ENCODE measurements around the gene ADAMTSL4.

ADAMTSL4 gene

DNA sequence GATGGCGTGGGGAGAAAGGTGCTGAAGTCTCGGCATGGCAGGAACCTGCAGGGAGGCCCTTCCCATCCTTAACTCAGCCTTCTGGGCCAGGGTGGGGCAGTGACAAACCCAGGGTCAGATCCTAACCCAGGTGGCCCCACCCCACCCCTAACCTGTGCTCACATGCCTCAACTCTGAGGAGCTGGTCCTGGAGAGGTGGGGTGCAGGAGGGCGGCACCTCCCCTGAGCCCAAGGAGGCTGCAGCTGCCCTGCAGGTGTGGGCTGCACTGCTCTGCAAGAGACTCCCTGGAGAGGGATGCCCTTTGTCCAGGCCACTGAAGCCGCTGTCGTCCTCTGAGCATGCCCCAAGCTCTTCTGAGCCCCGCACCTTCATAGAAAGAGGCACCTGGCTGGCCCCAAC, 15.2 kb upstream of the ADAMTSL4 start:
- no peak for DNase-seq (ENCODE audit: low read depth in 2 of 2)

DNA sequence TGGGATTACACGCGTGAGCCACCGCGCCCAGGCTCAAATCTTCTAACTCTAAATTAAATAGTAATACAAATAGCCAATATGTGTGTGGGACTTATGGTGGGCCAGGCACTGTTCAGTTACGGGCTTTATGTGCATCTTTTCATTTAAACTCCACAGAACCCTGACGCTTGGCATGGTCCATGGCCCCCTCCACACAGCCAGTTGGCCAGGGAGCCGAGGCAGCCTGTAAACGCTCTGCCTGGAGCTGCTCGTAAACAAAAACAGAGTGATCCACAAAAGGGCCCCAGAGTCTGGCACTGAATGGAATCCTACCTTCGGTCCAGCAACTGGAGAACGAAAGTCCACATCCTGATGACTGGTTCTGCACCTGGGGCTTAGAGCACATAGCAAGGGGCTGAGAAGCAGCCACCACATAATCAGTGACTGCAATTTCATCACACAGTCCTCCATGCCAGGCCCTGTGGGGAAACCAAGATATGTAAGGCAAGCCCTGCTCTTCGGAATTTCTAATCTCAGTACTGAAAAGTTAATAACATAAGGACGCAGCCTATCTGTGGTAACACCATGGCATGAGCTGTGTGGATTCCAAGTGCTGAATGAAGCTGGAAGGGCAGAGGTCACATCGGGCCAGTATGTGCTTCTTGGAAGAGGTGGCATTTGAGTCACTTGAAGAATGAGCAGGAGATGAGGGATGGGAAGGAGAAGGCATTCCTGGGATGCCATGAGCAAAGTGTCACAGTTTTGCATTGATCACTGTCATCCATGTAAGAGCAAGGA, 13.5 kb upstream of the ADAMTSL4 start:
- DNase-seq (ENCODE audit: low read depth in 2 of 2), result no peak

DNA sequence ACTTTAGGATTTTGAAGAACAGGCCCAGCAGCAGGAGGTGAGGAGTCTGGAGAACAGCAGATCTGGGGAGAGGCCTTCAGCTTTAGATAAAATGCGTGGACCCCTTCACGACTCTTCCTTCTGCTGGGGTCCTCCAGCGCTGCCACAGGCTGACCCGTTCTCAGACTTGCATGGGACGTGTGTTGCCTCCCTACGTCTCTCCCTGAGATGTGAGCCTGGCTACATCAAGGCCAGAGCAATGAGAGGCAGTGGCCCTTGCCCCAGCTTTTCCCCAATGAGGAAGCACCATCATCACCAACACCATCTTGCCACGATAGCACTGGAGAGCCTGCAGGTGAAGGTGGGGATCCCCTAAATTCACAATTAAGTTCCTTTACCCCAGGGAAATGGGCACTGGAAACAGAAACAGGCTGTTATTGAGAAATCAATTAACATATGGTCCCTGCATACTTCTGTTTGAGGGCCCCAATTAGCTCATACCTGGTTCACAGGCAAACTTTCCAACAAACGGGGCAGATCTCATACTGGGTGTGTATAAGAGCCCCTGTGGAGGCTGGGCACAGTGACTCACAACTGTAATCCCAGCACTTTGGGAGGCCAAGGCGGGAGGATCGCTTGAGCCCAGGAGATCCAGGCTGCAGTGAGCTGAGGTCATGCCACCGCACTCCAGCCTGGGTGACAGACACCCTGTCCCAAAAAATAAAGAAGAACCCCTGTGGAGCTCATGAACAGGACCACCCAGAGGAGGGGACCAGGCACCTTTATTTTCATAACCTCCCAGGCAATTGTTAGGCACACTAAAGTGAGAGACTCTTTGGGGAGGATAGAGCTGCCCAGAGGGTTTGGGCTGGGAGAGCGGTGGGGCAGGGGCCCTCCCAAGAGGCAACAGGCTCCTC, 12.1 kb upstream of the ADAMTSL4 start:
- DNase-seq (ENCODE audit: low read depth in 2 of 2), result no peak

DNA sequence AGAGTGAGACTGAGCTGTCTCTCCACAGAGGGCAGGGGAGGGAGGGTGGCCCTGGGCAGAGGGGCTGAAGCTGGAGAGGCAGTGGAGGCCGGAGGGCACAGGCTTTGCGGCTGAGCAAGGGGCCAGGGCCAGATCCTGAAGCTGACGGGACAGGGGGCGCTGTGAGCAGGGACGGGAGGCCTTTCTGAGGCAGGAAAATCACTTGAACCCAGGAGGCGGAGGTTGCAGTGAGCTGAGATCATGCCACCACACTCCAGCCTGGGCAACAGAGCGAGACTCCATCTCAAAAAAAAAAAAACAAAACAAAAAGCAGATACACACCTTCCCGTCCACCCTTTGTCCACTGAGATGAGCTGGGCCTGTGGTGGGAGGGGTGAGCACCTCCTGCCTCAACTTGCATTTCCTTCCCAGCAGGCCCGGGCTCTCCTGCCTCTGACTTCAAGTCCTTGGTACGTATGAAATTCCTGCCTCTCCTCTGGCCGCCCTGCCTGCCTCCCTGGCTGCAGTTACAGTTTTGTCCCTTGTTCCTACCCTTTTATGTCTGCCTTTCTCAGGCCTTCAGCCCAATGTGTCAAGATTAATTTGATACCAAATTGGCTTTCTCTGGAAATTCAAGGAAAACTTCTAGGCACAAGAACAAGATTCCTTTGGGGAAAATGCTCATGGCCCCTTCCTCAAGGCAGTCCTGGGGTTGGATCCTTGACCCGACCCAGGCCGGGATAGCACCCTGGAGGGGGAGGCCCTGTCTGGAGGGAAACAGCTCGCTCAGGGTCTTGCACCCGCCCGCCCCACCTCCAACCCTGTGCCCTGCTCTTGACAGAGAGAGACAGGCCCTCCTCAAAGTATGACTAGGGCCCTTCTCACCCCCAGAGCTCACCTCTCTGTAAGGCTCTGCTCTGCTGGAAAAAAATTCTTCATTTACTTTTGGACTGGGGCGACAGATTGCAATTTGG, 11.2 kb upstream of the ADAMTSL4 start:
- DNase-seq (ENCODE audit: low read depth in 2 of 2), result peak; percentile 51 to 52

DNA sequence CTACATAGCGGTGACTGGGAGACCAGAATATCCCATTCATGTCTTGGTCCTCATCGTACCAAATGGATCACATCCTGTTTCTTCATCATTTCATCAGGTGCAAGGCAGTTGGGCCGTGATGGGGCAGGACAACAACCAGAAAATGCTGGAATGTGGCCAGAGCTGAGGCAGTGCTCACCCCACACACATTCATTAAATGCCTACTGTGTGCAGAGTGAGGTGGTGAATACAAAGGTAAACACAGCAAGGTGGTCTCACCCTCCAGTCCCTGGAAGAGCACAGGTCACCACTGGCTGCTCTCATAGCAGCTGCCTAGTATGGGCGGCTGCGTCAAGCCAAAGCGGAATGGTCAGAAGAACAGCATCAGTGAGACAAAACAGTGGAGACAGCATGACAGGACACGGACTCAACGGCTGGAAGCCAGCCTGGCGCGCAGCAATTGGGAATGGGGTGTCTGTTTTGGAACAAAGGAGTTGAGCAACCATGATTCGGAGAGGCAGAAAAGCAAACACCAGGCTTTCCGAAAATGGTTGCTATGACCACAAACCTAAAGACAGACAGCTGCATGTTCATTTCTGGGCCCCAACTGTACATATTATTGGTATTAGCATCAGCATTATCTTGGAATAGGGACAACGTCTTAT, 5.6 kb upstream of the ADAMTSL4 start:
- no peak for DNase-seq (ENCODE audit: low read depth in 2 of 2)

DNA sequence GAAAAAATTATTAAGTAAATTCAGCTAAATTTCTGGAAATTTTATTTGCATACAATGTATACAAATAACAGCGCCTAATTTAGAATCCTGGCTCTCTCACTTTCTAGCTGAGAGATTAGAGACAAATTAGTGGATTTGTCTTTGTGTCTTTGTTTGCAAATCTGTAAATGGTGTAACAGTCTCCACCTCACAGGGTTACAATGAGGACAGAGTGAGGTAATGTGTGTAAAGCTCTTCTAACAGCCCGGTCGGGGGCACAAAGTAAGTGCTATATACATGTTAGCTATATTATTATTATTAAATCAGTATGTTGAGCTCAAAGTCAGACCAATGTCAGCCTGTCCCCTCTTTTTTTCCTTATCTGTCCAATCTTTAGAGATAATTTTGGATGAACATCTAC, 5.0 kb upstream of the ADAMTSL4 start:
- DNase-seq (ENCODE audit: low read depth in 2 of 2), result no peak

DNA sequence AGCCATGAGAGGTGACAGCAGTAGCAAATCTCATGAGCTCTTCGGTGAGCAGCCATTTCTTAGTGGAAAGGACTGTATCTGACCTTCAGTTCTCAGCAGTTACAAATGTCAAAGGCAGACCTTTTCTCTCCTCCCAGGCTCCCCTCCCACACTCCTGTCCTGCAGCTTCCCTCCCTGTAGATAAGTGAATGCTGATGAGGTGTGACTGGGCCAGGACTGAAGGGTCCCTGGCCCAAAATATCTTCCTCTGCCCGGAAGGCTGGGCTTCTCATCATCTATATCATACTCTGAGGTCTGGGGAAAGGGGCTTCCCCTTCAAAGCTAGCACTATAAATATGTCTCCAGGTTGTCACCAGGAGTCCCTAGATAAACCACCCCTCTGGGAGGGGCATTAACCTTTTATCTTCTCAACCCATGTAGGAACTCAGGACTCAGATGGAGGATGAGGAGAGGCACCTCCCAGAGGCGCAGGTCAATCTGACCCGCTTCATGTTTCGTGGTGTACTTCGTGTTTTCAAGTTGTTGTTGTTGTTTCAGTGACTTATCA, 3.6 kb upstream of the ADAMTSL4 start:
- no peak for DNase-seq (ENCODE audit: low read depth in 2 of 2)

DNA sequence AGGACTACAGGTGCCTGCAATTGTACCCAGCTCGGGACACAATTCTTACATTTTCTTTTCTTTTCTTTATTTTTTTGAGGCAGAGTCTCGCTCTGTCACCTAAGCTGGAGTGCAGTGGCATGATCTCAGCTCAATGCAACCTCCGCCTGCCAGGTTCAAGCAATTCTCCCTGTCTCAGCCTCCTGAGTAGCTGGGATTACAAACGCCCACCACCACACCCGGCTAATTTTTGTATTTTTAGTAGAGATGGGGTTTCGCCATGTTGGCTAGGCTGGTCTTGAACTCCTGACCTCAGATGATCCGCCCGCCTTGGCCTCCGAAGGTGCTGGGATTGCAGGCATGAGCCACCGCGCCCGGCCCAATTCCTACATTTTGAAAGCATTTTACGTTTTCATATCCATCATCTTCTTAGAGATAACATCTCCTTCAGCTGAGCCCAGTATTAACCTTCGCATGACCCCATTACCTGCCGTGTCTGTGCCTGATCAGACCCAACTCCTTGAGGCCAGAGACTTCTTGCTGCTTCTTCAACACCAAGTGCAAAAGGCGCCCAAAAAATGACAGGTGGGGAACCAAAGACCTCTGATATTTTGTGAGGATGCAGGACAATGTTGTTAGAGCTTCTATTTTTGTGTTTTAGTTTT, 2.8 kb upstream of the ADAMTSL4 start:
- DNase-seq (ENCODE audit: low read depth in 2 of 2), result no peak

DNA sequence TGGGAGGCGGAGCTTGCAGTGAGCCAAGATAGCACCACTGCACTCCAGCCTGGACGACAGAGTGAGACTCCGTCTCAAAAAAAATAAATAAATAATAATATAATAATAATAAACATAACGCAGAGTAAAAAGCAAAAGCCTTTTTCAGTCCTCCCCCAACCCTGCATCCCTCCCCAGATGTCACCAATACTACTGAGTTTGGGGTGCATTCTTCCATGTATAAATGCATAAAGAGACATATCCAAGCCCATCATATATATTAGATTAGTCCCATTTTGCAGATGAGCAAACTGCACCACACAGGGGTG, 930 bp upstream of the ADAMTSL4 start:
- DNase-seq (ENCODE audit: low read depth in 2 of 2), result no peak

DNA sequence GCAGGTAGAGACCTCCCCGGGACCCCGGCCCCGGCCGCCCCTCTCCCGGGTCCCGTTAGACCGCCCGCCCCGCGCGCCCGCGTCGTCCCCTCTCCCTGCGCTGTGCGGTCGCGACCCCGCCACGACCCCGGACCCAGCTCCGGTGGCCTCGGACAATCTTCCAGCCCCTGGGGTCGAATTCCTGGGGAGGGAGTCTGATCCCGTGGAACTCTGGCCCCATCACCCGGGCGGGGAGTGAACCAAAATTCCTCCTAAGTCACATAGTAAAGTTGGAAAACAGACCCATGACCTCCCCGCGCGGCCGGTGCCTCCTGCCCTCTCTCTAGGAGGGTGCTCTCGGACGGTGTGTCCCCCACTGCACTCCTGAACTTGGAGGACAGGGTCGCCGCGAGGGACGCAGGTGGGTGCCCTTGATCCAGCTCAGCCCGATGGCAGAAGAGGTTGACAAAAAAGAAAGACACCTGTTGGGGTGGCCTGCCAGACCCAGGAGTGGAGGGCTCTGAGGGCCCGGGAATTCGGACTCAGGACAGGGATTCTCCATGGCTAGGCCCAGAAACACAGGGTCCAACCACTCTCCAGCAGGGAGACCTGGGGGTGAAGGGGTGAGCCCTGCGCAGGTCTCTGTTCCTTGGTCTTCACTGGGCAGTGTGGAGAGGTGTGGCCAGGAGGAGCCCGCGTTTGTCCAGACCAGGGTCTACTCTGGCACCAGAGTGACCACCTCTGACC, 451 bp downstream of the ADAMTSL4 start:
- DNase-seq (ENCODE audit: low read depth in 2 of 2), result no peak

DNA sequence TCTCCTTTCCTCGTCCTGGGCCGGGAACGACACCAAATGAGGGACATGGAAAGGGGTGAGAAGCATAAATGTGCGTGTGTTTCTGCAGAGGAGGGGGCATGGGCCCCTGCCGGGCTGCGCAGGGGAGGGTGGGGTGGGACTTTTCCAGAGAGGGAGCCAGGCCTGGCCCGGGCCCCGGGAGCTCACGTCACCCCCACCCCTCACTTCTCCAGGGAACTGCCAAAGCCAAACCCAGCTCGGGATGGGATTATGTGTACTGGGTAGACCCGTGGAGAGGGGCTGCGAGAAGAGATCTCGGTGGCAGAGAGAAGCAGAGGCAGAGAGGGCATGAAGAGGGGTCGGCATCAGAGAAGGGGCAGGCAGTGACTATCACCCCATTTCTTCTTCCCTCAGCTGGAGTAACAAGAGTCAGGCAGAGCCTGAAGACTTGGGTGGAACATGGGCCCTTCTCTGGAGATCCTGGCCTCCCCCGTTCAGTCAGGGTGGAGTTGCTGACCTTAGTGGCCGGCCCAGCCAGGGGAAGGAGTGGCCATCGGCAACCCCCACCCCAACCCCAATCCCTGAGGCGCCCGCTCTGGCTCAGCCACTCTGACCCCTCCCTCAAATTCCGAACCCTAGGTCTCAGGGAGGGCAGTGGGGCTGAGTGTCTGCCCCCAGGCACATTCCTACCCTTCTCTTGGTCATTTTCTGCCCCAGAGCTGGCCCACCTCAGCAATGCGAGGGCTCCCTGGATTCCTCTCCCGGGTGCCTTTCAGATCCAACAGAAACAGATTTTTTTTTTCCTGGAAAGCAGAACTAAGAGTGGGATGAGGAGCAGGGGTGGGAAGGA, 1.2 kb downstream of the ADAMTSL4 start:
- DNase-seq (ENCODE audit: low read depth in 2 of 2), result no peak

DNA sequence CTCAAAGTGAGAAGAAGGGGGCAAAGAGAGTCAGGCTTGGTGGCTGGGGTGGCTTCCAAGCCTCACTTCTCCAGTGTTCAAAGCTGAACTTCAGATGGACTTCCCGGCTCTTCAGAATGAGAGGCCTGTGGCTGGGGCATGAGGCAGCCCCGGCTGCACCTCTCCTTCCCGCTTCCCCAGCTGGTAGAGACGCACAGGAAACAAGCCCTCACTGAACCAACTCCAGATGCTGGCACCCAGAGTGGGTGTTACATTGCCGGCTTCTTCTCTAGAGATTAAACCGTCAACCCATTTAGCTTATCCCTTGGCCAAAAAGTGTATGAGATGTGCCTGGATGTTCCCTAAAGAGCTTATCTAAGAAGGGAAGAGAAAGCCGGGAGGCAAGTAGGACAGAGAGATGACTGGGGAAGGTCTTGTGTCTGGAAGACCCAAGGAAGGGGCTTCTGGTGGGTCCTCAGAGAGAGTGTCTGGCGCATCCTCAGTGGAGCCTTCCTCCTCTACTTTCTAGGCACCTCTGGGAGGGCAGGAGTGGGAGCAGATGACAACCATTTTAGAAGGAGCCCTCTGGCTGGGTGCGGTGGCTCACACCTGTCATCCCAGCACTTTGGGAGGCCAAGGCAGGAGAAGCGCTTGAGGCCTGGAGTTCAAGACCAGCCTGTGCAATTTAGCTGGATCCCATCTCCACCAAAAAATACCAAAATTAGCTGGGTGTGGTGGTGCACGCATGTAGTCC, 2.0 kb downstream of the ADAMTSL4 start:
- DNase-seq (ENCODE audit: low read depth in 2 of 2), result no peak

DNA sequence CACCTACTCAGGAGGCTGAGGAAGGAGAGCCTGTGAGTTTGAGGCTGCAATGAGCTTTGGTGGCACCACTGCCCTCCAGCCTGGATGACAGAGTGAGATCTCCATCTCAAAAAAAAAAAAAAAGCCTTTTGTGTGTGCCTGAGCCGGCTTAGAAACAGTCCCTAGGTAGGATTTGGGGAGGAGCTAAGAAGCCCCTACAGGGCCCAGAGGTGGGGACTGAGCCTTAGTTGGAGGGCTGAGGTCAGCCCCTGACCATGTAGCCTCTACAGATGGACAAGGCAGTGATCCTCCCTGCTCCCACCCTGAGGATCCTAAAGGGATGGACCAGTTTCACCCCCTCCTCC, 2.5 kb downstream of the ADAMTSL4 start:
- DNase-seq (ENCODE audit: low read depth in 2 of 2), result no peak

DNA sequence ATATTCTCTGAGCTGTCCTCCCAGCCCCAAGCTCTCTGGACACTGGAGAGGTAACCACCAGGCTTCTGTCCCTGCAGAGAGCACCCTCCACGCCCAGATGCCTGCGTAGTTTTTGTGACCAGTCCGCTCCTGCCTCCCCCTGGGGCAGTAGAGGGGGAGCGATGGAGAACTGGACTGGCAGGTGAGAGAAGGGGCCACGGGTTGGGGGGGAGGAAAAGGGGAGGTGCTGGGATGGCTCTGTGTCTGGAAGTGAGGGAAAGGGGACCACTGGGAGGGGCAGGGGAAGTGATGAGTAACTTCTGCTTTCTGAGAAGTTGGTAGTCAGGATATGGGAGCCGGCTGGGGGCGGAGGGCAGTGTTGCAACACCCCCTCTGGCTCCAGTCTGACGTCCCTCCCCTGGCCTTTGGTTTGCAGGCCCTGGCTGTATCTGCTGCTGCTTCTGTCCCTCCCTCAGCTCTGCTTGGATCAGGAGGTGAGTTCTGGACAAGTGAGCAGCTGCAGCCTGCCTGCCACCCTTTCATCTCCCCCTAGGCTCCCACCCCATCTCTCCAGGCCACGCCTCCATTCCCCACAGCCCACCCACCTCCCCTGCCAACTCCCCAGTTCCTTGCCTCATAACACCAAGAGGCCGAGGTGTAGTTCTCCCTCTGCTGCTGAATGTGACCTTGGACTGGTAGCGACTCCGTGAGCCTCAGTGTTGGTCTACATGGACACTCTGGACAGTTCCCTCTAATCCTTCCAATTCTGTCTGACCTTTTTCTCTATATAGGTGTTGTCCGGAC, 3.1 kb downstream of the ADAMTSL4 start:
- DNase-seq (ENCODE audit: low read depth in 2 of 2), result peak; percentile 60 to 62

DNA sequence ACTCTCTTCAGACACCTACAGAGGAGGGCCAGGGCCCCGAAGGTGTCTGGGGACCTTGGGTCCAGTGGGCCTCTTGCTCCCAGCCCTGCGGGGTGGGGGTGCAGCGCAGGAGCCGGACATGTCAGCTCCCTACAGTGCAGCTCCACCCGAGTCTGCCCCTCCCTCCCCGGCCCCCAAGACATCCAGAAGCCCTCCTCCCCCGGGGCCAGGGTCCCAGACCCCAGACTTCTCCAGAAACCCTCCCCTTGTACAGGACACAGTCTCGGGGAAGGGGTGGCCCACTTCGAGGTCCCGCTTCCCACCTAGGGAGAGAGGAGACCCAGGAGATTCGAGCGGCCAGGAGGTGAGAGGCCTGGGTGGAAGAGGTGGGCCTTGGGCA, 3.7 kb downstream of the ADAMTSL4 start:
- DNase-seq (ENCODE audit: low read depth in 2 of 2), result no peak

DNA sequence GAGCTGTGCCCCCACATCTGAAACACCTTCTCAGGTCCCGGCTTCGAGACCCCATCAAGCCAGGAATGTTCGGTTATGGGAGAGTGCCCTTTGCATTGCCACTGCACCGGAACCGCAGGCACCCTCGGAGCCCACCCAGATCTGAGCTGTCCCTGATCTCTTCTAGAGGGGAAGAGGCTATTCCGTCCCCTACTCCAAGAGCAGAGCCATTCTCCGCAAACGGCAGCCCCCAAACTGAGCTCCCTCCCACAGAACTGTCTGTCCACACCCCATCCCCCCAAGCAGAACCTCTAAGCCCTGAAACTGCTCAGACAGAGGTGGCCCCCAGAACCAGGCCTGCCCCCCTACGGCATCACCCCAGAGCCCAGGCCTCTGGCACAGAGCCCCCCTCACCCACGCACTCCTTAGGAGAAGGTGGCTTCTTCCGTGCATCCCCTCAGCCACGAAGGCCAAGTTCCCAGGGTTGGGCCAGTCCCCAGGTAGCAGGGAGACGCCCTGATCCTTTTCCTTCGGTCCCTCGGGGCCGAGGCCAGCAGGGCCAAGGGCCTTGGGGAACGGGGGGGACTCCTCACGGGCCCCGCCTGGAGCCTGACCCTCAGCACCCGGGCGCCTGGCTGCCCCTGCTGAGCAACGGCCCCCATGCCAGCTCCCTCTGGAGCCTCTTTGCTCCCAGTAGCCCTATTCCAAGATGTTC, 4.3 kb downstream of the ADAMTSL4 start:
- no peak for DNase-seq (ENCODE audit: low read depth in 2 of 2)

DNA sequence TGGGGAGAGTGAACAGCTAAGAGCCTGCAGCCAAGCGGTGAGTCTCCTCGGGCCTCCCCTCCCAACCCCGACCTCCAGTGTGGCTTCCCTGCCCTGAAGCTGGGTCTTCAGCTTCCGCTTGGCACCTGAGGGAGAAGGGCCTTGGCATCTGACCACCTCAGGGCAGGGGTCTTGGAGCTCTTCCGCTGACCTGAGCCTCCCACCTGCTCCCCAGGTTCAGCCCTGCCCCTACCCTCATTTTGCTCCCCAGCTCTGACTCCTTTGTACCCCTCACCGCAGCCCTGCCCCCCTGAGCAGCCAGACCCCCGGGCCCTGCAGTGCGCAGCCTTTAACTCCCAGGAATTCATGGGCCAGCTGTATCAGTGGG, 4.9 kb downstream of the ADAMTSL4 start:
- DNase-seq (ENCODE audit: low read depth in 2 of 2), result no peak

All from fibroblast of skin of left quadriceps (primary cell).